ENCODE data around the gene KAZN. TPM values are rescaled to one million over a fixed set of nuclear protein-coding genes. Genes with fewer than 3 reads are reported as not detected.

KAZN gene
- total and polyA plus RNA-seq, 2 of the 8 experiments (the other 6 are each of a cell fraction or from before 2014, with no cell fraction given), result 3.7 to 11.8 TPM

DNA sequence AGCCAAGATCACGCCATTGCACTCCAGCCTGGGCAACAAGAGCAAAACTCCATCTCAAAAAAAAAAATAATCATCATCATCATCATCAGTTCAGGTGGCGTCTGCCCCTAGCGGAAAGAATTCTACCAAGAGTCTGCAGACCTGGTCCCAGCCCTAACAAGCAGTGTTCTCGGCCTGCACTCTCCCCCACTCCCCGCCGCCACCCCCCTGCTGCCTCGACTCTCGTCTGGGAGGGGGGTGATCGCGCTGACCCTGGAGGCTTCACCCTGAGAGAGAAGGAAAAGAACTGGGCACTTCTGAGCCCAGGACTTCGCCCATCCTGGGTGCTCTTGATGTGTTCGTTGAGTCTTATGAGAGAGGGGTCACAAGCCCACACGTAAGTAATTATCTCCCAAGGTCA, 394.9 kb downstream of the KAZN start:
- H2BK15ac ChIP-seq (ENCODE audit: low read length), result no peak overlapping the region
- no peaks in the 10 kb centered on the region for H3K27me3 ChIP-seq (replicated peaks in 1 of 4; ENCODE audit: control insufficient read depth in 3 of 4, extremely low read depth in 1 of 4, insufficient read depth in 3 of 4, low read length in 3 of 4)
- H3K23me2 ChIP-seq (ENCODE audit: low read depth, low read length), result no peaks in the 10 kb centered on the region
- no peak overlapping the region for H3K9ac ChIP-seq (replicated peaks in 1 of 4; ENCODE audit: extremely low read depth in 1 of 4, low read depth in 3 of 4, low read length in 3 of 4)
- no peak overlapping the region for H4K8ac ChIP-seq (ENCODE audit: extremely low read depth, insufficient read depth, low read length)
- no peaks in the 10 kb centered on the region for H3K79me1 ChIP-seq (ENCODE audit: low read depth, low read length)
- H3K4me1 ChIP-seq (replicated peaks in 1 of 4; ENCODE audit: control insufficient read depth in 3 of 4, insufficient read depth in 4 of 4, low read length in 3 of 4), result peaks cover 0 to 6% (median 2%) of the 10 kb centered on the region in 4 experiments; a peak in 5 of 7 replicates
- no peak overlapping the region for H3K4me3 ChIP-seq (ENCODE audit: extremely low read depth in 1 of 4, insufficient read depth in 2 of 4, low read depth in 3 of 4, low read length in 4 of 4)
- peaks cover 0 to 1% of the 10 kb centered on the region in 2 experiments for H4K20me1 ChIP-seq (replicated peaks in 1 of 2; ENCODE audit: control insufficient read depth in 1 of 2, insufficient read depth in 2 of 2, low read length in 2 of 2)
- no peaks in the 10 kb centered on the region for H3K79me2 ChIP-seq (ENCODE audit: control insufficient read depth in 1 of 2, insufficient read depth in 2 of 2, low read length in 2 of 2)
- no peak overlapping the region for H4K5ac ChIP-seq (ENCODE audit: insufficient read length, low read depth, low read length)
- DNase-seq (ENCODE audit: low read depth in 1 of 2, low spot score in 2 of 2) (no peak), FAIRE-seq (no peak)
- H3K18ac ChIP-seq (ENCODE audit: extremely low read depth, low read length), result no peak overlapping the region
- no peak overlapping the region for H2AFZ ChIP-seq (ENCODE audit: low read length)
- H3K14ac ChIP-seq (ENCODE audit: insufficient read length), result no peak overlapping the region
- POLR2A ChIA-PET (ENCODE audit: partially characterized antibody), result no interaction called here
- TF ChIP-seq TEAD4 (IDR thresholded peaks at IDR 0.05; ENCODE audit: low read depth, low read length) (0 out of 2 replicates have a peak, but pooled peaks have one; percentile 30), SIX5 (IDR thresholded peaks at IDR 0.05; ENCODE audit: low read depth, low read length) (no peak), ASH2L (IDR thresholded peaks at IDR 0.05; ENCODE audit: low read length) (no peak), ATF2 (IDR thresholded peaks at IDR 0.05; ENCODE audit: low read length) (no peak)
- H3K4me2 ChIP-seq (ENCODE audit: insufficient read depth in 1 of 2, low read depth in 2 of 2, low read length in 2 of 2), result no peak overlapping the region
- H2AK5ac ChIP-seq (ENCODE audit: low read depth, low read length), result no peak overlapping the region
- H2BK5ac ChIP-seq (ENCODE audit: low read depth, low read length), result no peak overlapping the region
- H3K27ac ChIP-seq (ENCODE audit: low read depth, low read length), result no peak overlapping the region
- H3K9me3 ChIP-seq (ENCODE audit: insufficient read depth in 2 of 2, low read depth in 1 of 2, low read length in 1 of 2), result no peaks in the 10 kb centered on the region
- H2BK120ac ChIP-seq (replicated peaks; ENCODE audit: low read depth, low read length), result no peak overlapping the region
- no peaks in the 10 kb centered on the region for H3K36me3 ChIP-seq (ENCODE audit: control insufficient read depth in 2 of 4, insufficient read depth in 4 of 4, low read length in 3 of 4)
- H3K4ac ChIP-seq (replicated peaks; ENCODE audit: insufficient read length, low read depth, low read length), result no peak overlapping the region
- no peak overlapping the region for H3K56ac ChIP-seq (replicated peaks; ENCODE audit: insufficient read length, low read depth, low read length)
- no peak overlapping the region for H2BK12ac ChIP-seq (ENCODE audit: low read depth, low read length)
- CTCF ChIA-PET (ENCODE audit: partially characterized antibody), result interaction anchor here (1.3 kb wide), 1 partner anchor 427 kb away, joined by 4 read pairs; no protein-coding TSS in a partner anchor
- 79% methylated on average over 10 of the region's 13 CpGs; no CpG with 5 or more reads in 1 of the 2 experiments for WGBS, 2 experiments (ENCODE audit: extremely low coverage in 1 of 2, insufficient coverage in 1 of 2, insufficient read length in 1 of 2, insufficient replicate concordance in 2 of 2, low coverage in 1 of 2, low lambda C conversion rate in 2 of 2, missing lambda C conversion rate in 1 of 2)
- no peak overlapping the region for H2BK20ac ChIP-seq (ENCODE audit: low read length)
- no peak overlapping the region for H3K23ac ChIP-seq (ENCODE audit: insufficient read length)
- H4K91ac ChIP-seq (replicated peaks; ENCODE audit: insufficient read length, low read length), result no peak overlapping the region
